Ramos (cell line): ENCODE measurements around the gene NFATC1.

Experiments used
- in situ Hi-C: fragments of 300-500 bp; cut with MboI; formaldehyde crosslinking; loops from one replicate; pipeline ENCODE4 v1.14.3; 2022; ENCODE audit warnings: low sequenced_read_pairs; ENCODE audit not compliant: unreplicated experiment

The NFATC1 gene

DNA sequence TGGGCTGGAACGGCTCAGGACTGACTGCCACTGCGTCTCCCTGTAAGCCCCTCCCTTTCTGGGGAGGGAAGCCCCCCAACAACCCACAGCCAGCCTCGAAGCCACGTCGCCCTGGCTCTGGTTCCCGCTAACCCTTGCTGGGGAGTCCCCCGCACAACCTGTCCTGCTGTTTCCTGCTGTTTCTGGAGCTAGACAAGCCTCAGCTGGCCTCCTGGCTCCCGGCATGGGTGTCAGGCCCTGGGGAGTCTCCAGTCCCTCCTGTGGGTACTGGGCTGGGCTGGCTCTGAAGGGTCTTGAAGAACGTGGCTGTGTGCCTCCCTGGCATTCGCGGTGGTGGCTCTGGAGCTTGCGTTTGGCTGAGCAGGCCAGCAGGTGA is 20.9 kb downstream of the NFATC1 start:
- in situ Hi-C loops = no loop called here

DNA sequence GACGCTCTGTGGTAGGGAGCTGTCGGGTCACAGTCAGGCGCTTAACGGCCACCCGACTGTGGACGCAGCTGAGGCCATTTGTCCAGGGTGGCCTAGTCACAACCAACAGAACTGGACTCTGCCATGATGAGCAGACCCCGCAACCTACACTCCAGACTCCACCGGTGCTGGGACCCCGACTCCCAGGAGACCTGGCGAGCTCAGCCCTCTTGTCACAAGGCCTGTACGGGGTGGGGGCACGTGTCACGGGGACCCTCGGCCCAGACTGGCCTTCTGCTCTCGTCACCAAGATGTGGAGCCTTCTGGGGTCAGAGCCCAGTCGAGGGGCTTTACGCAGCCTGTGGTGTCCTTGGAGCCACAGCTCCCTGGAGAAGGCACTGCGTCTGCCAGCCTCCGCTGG is 22.5 kb downstream of the NFATC1 start:
- in situ Hi-C loops = no loop called here

DNA sequence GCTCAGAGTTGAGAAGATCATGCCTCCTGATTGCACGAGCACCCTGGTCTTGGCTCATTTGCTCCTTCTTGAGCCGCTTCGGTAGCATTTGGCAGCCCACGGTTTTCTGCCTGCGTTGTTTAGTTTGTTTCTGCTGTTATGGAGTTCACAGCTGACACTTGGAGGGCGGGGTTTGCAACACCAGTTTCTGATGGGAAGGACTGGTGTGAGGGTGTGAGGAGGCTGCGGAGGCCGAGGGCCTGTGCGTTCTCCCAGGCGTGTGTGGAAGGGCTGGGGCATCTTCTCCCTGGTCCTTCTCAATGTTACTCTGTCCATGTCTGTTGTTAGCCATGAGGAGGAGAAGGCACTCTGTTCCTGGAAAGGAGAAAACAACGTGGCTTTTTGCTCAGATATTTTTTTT is 22.9 kb downstream of the NFATC1 start:
- in situ Hi-C loops = no loop called here

DNA sequence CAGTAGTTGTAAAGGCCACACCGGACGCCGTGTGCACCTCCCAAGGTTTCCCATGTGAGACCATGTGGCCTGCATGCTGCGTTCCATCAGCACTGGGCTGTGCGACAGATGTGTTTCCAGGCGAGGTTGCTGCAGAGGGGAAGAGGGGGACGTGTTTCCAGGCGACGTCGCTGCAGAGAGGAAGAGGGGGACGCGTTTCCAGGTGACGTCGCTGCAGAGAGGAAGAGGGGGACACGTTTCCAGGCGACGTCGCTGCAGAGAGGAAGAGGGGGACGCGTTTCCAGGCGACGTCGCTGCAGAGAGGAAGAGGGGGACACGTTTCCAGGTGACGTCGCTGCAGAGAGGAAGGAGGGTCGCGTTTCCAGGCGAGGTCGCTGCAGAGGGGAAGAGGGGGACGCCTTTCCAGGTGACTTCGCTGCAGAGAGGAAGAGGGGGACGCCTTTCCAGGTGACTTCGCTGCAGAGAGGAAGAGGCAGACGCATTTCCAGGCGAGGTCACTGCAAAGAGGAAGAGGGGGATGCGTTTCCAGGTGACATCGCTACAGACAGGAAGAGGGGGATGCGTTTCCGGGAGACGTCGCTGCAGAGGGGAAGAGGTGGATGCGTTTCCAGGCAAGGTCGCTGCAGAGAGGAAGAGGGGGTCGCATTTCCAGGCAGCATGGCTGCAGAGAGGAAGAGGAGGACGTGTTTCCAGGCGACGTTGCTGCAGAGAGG is 24.5 kb downstream of the NFATC1 start:
- in situ Hi-C loops = no loop called here

DNA sequence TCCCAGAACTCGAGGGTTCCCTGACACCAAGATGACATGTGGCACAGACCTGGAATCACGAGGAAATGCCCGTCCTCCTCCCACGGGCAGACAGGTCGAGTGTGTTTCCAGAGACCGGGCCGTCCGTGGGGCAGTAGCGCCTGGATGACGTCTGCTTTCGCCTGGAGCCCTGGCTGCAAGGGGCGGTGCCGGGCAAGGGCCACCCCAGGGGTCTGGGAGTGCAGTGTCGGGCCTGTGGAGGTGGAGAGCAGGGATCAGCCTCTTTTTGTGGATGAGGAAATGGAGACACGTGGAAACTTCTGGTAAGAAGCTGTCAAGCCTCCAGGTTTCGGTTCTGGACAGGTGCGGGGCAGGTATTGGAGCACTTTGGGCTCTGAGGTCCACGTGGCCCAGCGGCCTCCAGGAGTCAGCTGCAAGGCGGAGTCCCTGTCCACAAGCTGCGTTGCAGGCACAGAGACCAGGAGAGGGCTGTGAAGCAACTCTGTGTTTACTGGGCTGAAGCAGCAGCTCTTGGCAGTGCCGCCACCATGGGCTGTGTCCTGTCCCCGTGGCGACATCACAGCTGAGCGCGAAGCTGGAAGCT is 25.6 kb downstream of the NFATC1 start:
- in situ Hi-C loops = no loop called here

DNA sequence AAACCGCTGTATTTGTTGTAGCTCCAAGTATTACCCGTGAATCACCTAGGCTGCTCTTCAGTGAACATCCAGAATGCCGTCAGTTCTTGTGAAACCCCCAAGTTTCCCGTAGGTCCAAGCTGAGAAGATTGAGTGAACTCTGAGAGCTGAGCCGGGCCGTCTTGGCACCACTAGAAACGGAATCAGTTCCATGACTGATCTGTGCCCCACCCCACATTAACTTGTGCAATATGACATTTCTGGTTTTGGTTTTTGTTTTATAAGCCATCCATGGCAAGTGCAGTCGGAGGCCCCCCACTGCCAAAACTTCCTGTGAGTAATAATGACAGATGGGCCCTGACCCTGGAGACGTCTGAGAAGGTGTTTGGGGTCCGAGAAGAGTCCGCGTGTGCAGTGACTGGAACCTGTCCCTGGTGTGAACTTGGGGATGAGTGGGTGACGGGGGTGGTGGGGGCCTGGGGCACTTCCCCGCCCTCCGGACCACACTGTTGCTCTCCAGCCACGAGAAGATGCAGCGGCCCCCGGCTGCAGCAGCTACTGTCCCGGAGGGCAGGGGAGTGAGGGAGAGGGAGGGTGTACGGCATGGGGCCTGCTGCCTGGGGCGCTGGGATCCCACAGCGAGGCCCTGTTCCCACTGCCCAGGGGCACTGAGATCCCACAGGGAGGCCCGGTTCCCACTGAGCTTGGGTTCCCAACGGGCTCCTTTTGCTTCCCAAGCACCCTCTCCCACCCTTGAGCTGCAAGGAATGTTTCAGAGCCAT is 26.5 kb downstream of the NFATC1 start:
- in situ Hi-C loops = no loop called here

DNA sequence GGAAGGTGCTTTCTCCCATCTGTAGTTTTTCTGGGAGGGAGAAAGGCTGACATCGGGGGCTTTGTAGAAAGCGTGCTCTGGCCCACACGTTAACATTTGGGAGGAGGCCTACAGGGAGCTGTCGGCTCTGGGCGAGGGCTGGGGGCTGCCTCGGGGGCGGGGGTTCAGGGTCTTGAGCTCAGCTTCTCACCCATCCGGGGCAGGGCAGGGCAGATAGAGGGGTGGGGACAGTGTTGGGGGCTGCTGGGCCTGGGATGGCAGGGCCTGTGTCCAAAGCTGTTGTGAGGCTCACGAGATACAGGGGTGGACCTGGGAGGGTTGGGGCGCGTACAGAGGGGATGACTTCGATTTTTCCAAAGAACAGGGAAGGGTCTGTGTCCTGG is 27.0 kb downstream of the NFATC1 start:
- in situ Hi-C loops = no loop called here

DNA sequence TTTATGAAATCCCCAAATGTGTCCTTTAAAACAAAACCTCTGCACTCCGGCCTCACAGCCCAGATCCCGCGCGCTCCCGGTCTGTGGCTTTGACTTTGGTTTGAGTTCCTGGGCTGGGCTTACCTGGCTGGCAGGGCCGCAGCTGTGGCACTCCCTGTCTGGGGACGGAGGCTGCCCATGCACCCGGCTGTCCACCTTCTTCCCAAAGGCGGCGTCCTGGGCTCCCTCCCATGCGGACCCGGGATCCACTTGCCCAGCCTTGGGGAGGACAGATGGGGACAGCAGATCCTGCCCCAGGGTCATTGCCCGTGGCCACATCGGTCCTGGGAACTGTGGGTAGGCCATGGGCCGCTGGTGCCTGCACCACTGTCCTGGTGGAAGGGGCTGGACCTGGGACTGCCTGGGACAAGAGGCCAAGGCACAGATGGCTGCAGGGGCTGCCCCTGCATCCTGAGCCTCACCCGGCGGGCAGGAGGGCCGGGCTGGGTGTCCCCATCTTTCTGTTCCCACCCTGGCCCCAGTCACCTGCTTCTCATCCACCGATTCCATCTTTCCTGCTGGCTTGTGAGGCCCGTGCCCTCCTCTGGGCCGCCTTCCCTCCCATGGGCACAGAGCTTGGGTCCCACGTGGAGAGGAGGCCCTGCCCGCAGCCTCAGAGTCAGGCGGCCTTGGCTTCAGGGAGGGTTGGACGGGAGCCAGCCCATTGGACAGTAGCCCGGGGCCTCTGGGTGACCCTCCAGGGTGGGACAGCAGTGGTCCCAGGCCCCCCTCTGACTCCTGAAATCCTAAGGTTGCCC is 27.7 kb downstream of the NFATC1 start:
- in situ Hi-C loops = no loop called here

DNA sequence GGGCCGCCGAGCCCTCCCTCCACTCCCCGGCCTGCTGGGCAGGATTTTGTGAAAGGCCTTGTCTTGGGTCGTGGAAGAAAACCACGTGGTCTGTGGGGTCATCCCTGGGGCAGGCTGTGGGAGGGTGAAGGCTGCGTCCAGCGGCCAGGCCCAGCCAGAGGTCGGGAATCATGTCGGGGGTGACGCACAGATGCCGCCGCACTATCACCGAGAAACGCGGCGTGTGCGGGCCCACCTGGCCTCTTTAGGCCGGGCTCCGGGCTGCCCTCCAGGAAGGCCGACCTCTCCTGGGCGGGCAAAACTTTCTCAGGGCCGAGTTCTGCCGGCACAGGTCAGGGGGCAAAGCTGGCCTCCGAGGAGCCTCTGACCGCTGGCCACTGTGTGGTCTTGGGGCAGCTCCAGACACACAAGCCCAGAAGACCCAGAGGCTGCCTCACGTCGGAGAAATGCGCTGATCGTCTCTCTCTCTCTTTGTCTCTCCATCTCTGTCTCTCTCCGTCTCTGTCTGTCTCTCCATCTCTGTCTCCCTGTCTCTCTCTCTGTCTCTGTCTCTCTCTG is 28.4 kb downstream of the NFATC1 start:
- in situ Hi-C loops = no loop called here

DNA sequence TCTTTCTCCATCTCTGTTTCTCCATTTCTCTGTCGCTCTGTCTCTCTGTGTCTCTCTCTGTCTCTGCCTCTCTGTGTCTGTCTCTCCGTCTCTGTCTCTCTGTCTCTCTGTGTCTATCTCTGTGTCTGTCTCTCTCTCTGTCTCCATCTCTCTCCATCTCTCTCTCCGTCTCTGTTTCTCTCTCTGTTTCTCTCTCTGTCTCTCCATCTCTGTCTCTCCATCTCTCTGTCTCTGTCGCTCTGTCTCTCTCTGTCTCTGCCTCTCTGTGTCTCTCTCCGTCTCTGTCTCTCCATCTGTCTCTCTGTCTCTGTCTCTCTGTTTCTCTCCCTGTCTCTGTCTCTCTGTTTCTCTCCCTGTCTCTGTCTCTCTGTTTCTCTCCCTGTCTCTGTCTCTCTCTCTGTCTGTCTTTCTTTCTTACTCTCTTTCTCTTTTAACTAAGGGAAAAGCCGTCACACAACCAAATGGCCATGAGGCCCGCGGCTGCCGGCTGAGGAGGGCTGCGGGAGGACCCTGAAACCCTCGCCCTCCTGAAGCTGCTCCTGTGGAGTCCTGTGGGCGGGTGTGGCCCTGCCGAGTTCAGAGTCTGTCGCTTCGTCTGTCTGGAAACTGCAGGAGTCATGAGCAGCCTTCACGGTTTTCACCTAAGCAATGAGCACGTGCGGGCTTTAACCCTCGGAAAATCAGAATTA is 29.3 kb downstream of the NFATC1 start:
- in situ Hi-C loops = no loop called here

DNA sequence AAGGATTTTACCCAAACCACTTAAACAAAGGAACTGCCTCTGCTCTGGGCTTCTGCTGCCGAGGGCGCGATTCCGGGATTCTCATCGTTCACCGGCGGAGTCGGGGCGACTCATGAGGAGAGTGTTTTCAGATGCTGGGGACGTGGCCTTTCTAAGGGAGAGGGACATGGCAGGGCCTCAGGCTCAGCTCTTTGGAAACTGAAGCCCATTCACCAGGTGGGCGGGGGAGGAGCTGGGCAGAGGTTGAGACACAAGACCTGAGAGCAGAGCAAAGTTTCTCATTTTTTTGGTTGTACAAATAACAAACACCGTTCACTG is 29.8 kb downstream of the NFATC1 start:
- in situ Hi-C loops = no loop called here

DNA sequence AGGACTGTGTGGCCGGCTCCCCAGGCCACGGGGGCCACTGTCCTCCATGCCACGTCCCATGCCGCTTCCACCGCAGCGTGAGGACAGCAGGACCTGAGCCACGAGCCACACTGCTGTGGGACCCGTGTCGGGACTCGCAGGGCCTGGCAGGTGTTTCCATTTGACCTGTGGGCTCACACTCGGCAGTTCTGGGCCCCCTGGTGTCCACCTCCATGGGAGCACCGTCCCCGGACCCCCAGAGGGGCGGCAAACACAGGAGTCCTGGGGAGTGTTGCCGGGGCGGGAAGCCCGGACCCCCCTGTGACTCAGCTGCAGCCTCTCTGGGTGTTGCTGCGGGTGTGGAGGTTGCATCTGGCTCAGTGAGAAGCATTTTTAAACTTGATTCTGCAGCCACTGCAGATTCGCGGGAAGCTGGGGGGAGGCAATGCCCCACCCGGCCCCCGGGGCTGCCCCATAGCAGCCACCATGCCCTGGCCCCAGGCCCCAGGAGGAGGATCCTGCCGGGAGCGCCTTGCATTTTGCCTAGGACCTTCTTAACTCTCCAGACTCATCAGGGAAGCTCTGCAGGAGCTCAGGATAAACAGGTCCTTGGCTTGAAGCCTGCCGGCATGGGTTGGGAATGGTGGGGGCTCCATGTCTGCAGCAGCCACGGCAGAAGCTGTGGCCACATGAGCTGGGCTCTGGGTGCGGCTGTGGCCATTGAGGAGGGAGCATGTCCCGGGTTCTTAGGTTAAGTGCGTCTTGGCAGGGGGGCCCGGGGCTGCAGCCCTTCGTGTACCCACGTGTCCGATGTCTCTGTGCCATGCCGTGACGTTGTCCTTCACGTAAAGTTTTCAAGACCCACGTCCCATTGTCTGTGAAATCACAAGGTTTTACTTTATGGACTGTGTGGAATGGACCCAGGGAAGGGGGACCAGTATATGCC is 30.9 kb downstream of the NFATC1 start:
- in situ Hi-C loops = no loop called here

DNA sequence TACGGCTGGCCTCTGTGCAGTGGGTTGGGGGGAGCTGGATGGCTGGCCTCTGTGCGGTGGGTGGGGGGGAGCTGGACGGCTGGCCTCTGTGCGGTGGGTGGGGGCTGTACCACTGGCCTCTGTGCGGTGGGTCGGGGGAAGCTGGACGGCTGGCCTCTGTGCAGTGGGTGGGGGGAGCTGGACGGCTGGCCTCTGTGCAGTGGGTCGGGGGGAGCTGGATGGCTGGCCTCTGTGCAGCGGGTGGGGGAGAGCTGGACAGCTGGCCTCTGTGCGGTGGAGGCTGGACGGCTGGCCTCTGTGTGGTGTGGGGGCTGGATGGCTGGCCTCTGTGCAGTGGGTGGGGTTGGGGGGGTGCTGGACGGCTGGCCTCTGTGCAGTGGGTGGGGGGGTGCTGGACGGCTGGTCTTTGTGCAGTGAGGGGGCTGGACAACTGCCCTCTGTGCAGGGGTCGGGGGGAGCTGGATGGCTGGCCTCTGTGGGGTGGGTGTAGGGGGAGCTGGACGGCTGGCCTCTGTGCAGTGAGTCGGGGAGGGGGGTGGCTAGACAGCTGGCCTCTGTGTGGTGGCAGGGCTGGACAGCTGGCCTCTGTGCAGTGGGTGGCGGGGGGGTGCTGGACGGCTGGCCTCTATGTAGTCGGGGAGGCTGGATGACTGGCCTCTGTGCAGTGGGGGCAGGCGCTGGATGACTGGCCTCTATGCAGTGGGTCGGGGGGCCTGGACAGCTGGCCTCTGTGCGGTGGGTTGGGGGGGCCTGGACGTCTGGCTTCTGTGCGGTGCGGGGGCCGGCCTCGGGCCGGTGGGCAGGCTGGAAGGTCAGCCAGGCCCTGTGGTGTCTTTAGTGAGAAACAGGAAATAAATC is 31.9 kb downstream of the NFATC1 start:
- in situ Hi-C loops = no loop called here

DNA sequence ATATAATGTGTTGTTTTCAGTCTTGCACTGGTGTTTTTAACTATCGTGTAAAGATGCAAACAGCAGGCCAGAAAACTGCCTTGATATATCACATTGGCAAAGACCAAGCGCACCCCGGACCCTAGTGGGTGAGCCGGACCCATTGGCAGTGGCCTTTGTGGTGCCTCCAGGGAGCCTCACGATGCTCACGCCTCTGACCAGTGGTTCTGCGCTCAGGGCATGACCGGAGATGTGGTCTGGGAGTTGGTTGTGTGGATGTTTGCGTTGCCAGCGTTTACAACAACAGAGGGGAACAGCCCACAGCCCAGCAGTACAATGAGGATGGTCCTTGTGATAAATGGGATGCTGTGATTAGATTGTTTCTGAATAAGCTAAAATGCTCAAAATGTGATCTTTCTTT is 32.6 kb downstream of the NFATC1 start:
- in situ Hi-C loops = no loop called here

DNA sequence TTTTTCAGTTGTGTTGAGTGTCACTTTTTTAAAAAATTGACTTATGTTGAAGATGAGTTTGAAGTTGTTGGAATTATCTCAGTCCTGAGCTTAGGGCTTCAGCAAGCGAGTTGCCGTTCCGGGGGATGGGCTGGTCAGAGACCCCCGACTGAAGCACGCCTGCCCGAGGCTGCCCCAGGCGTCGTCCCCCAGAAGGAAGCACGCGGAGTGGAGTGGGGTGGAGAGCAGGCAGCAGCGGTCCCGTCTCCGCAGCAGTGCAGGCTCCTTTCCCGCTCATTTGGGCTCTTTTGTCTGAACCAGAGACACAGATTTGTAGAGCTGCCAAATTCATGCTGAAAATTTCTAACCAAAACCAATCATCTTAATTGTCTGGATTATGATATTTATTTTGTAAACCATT is 33.7 kb downstream of the NFATC1 start:
- in situ Hi-C loops = no loop called here

DNA sequence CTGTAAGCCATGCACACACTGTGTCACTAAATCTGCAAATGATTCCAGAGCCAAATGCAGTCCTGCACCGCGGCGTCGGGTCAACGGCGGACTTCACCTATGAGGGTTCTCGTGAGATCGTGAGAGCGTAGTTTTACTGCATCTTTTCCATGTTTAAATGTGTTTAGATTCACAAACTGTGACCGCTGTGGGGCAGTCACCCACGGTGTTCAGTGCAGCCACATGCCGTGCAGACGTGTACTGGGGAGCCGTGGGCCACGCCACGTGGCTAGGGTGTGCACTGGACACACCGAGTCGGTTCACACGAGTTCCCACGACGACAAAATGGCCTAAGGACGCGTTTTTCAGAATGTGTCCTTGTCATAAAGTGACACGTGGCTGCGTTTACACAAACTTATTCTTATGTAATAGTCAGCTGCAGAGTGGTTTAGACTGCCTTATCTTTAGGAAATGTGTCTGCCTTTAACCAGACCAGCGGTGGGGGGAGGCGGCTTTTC is 34.1 kb downstream of the NFATC1 start:
- in situ Hi-C loops = no loop called here

DNA sequence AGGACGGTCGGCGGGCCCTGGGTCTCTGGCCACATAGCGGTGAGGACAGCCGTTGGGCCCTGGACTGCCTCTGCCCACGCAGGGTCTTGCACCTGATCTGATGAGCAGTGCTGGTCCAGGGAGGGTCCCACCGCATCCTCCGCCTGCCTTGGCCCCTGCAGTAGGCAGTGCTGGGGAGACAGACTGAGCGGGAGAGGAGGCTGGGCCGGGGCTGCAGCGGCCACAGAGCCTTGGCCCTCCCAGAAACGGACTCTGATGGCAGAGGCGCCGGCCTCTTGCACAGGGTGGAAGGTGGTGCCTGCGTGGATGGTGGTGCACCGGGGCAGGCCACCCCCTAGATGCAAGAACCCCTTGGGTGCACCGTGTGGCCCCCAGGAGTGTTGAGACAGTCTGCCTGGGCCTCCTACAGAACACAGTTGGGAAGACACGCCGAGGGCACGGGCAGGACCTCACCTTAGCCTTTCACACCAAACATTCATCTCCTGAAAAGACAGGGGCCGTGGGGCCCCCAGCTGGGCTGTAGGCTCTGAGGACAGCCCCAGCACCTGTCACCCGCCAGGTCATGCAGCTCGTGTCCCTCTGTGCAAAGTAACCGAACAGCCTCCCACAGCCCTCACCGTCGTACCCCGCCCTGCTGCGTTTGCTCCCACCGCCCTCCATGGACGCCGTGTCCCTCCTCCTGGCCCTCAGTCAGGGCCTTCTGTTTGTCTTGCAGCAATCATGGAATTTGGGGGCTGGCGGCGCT is 36.8 kb downstream of the NFATC1 start:
- in situ Hi-C loops = no loop called here
